OCI-LY7 (cell line): Measurements from ENCODE around the gene C16orf89.

Experiments
- EZH2phosphoT487 ChIP-seq: fragments of 200-600 bp; sonication (generic); IDR thresholded peaks from 2 replicates; pipeline ENCODE4 v1.6.1; 2018; ENCODE audit warnings: low read depth, borderline replicate concordance, mild to moderate bottlenecking, mixed run types, antibody characterized with exemption, low read length, moderate library complexity, mixed read lengths
- TF ChIP-seq, protein P1 (sequence below): fragments of 200-600 bp; sonication (generic); conservative IDR thresholded peaks from 2 replicates; pipeline ENCODE4 v1.5.1; 2014; ENCODE audit warnings: mild to moderate bottlenecking, antibody characterized with exemption, low read length, moderate library complexity, mixed read lengths

DNA sequence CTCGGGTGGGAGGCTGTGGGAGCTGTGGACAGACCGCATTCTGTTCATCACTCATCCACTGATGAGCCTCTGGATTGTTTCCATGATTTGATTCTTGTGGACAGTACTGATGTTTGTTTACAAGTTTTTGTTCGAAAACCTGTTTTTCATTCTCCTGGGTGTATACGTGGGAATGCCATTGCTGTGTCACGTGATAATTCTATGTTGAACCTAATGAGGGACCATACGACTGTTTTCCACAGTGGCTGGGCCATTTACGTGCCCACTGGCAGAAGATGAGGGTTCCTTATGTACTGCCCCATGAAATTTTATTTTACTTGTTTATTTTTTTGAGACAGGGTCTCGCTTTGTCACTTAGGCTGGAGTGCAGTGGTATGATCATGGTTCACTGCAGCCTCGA is 3.3 kb upstream of the C16orf89 start:
- TF ChIP-seq, protein P1, sequence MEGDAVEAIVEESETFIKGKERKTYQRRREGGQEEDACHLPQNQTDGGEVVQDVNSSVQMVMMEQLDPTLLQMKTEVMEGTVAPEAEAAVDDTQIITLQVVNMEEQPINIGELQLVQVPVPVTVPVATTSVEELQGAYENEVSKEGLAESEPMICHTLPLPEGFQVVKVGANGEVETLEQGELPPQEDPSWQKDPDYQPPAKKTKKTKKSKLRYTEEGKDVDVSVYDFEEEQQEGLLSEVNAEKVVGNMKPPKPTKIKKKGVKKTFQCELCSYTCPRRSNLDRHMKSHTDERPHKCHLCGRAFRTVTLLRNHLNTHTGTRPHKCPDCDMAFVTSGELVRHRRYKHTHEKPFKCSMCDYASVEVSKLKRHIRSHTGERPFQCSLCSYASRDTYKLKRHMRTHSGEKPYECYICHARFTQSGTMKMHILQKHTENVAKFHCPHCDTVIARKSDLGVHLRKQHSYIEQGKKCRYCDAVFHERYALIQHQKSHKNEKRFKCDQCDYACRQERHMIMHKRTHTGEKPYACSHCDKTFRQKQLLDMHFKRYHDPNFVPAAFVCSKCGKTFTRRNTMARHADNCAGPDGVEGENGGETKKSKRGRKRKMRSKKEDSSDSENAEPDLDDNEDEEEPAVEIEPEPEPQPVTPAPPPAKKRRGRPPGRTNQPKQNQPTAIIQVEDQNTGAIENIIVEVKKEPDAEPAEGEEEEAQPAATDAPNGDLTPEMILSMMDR = no peak
- no peak for TF ChIP-seq EZH2phosphoT487
